ENCODE results near the gene RBMXL3. TPM values are rescaled to one million over a fixed set of nuclear protein-coding genes. Genes with fewer than 3 reads are reported as not detected.

RBMXL3 gene
- total RNA-seq, 1 experiment from 2014 or later, result not detected

DNA sequence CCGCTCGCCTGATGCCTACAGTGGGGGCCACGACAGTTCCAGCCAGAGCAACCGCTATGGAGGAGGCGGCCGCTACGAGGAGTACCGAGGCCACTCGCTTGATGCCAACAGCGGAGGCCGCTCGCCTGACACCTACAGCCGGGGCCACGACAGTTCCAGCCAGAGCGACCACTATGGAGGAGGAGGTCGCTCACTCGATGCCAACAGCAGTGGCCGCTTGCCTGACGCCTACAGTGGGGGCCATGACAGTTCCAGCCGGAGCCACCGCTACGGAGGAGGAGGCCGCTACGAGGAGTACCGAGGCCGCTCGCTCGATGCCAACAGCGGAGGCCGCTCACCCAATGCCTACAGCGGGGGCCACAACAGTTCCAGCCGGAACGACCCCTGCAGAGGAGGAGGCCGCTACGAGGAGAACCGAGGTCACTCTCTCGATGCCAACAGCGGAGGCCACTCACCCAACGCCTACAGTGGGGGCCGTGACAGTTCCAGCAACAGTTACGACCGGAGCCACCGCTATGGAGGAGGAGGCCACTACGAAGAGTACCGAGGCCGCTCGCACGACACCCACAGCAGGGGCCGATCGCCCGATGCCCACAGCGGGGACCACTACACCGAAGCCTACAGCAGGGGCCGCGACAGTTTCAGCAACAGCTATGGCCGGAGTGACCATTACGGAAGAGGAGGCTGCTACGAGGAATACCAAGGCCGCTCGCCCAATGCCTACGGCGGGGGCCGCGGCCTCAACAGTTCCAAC, 2.5 kb downstream of the RBMXL3 start:
- no peaks in the 10 kb centered on the region for H3K4me1 ChIP-seq (ENCODE audit: insufficient read depth, low read length)
- no peaks in the 10 kb centered on the region for H3K79me2 ChIP-seq (ENCODE audit: insufficient read depth, low read length)
- no peak overlapping the region for H3K27ac ChIP-seq (ENCODE audit: insufficient read length, low read depth, low read length)
- H3K4ac ChIP-seq (ENCODE audit: low read depth, low read length), result no peak overlapping the region
- no peak overlapping the region for H3K9ac ChIP-seq (ENCODE audit: extremely low read depth, insufficient read length, low read length)
- H3K27me3 ChIP-seq (ENCODE audit: insufficient read depth, low read length), result no peaks in the 10 kb centered on the region
- H3K27me3 Mint-ChIP-seq (ENCODE audit: low read depth), result no peaks in the 10 kb centered on the region
- no peak overlapping the region for H3K18ac ChIP-seq (ENCODE audit: insufficient read length, low read depth, low read length)
- H3K79me1 ChIP-seq (ENCODE audit: insufficient read depth, low read depth, low read length, poor library complexity, severe bottlenecking), result no peaks in the 10 kb centered on the region
- H3K56ac ChIP-seq (ENCODE audit: insufficient read length, low read depth, low read length), result no peak overlapping the region
- no peak overlapping the region for H2BK5ac ChIP-seq (ENCODE audit: insufficient read length, low read length)
- TF ChIP-seq, protein P1, sequence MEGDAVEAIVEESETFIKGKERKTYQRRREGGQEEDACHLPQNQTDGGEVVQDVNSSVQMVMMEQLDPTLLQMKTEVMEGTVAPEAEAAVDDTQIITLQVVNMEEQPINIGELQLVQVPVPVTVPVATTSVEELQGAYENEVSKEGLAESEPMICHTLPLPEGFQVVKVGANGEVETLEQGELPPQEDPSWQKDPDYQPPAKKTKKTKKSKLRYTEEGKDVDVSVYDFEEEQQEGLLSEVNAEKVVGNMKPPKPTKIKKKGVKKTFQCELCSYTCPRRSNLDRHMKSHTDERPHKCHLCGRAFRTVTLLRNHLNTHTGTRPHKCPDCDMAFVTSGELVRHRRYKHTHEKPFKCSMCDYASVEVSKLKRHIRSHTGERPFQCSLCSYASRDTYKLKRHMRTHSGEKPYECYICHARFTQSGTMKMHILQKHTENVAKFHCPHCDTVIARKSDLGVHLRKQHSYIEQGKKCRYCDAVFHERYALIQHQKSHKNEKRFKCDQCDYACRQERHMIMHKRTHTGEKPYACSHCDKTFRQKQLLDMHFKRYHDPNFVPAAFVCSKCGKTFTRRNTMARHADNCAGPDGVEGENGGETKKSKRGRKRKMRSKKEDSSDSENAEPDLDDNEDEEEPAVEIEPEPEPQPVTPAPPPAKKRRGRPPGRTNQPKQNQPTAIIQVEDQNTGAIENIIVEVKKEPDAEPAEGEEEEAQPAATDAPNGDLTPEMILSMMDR (conservative IDR thresholded peaks at IDR 0.05), result no peak
- H3K23me2 ChIP-seq (ENCODE audit: insufficient read length, low read depth, low read length, poor library complexity, severe bottlenecking), result no peaks in the 10 kb centered on the region
- H3K27ac Mint-ChIP-seq, result no peak overlapping the region
- no peak overlapping the region for H4K8ac ChIP-seq (replicated peaks; ENCODE audit: insufficient read length, low read depth, low read length)
- no peak overlapping the region for H3K4me3 Mint-ChIP-seq
- H3K14ac ChIP-seq (ENCODE audit: insufficient read depth, low read length), result no peak overlapping the region
- no peak overlapping the region for H2BK20ac ChIP-seq (ENCODE audit: low read depth, low read length, poor library complexity, severe bottlenecking)
- H2BK15ac ChIP-seq (ENCODE audit: low read depth, low read length), result no peak overlapping the region
- H2AK5ac ChIP-seq (ENCODE audit: insufficient read length, low read length), result no peak overlapping the region
- H3K23ac ChIP-seq (ENCODE audit: insufficient read length, low read depth, low read length), result no peak overlapping the region
- H4K91ac ChIP-seq (ENCODE audit: insufficient read length, low read depth, low read length), result no peak overlapping the region
- H3K9me3 ChIP-seq (ENCODE audit: control insufficient read depth, low read depth, low read length), result no peaks in the 10 kb centered on the region
- peaks cover 2 to 11% of the 10 kb centered on the region in 2 experiments; a peak in 3 of 5 replicates for H3K9me3 Mint-ChIP-seq
- H4K20me1 ChIP-seq (ENCODE audit: control insufficient read depth, insufficient read depth, insufficient read length), result peaks cover 3% of the 10 kb centered on the region
- H4K5ac ChIP-seq (ENCODE audit: insufficient read length, low read depth, low read length), result no peak overlapping the region
- no peak for DNase-seq
- peaks cover 8 to 11% of the 10 kb centered on the region in 2 experiments for H3K4me1 Mint-ChIP-seq
- no peak overlapping the region for H3K4me2 ChIP-seq (ENCODE audit: insufficient read depth, insufficient read length, low read length)
- no peak overlapping the region for H2BK120ac ChIP-seq (ENCODE audit: low read depth, low read length, poor library complexity, severe bottlenecking)
- no peak overlapping the region for H2AFZ ChIP-seq (ENCODE audit: low read length)
- H3T11ph ChIP-seq (ENCODE audit: low read length), result no peak overlapping the region
- WGBS (ENCODE audit: extremely low coverage, insufficient read length, low lambda C conversion rate), result no CpG with 5 or more reads among the region's 64 CpGs
- no peak overlapping the region for H2BK12ac ChIP-seq (ENCODE audit: insufficient read length, low read depth, low read length)
- H3K36me3 Mint-ChIP-seq (ENCODE audit: insufficient read depth in 1 of 3, low read depth in 3 of 3), result peaks cover 4 to 29% (median 5%) of the 10 kb centered on the region in 3 experiments; a peak in 6 of 7 replicates
